Measurements from ENCODE around the gene CXCL5.

The CXCL5 gene

GRCh38 chr4:74005528-74005927 lies 7.1 kb upstream of the CXCL5 start:
- no peak for TF ChIP-seq CTCF (IDR thresholded peaks at IDR 0.05; ENCODE audit: borderline replicate concordance, insufficient read depth, low read depth, low read length)
- no peak overlapping the region for H3K4me3 ChIP-seq (ENCODE audit: low read depth, low read length)

- no peak for TF ChIP-seq CTCF (IDR thresholded peaks at IDR 0.05; ENCODE audit: borderline replicate concordance, insufficient read depth, low read depth, low read length)
- H3K4me3 ChIP-seq (ENCODE audit: low read depth, low read length), result no peak overlapping the region
Observed at GRCh38 chr4:74004668-74005067, 6.2 kb upstream of the CXCL5 start.

- no peak for TF ChIP-seq CTCF (IDR thresholded peaks at IDR 0.05; ENCODE audit: borderline replicate concordance, insufficient read depth, low read depth, low read length)
- no peak overlapping the region for H3K4me3 ChIP-seq (ENCODE audit: low read depth, low read length)
Observed at GRCh38 chr4:74000301-74000700, 1.8 kb upstream of the CXCL5 start.

- no peak for TF ChIP-seq CTCF (IDR thresholded peaks at IDR 0.05; ENCODE audit: borderline replicate concordance, insufficient read depth, low read depth, low read length)
- no peak overlapping the region for H3K4me3 ChIP-seq (ENCODE audit: low read depth, low read length)
Observed at GRCh38 chr4:73992050-73992449, 6.4 kb downstream of the CXCL5 start.

- TF ChIP-seq CTCF (IDR thresholded peaks at IDR 0.05; ENCODE audit: borderline replicate concordance, insufficient read depth, low read depth, low read length), result no peak
- H3K4me3 ChIP-seq (ENCODE audit: low read depth, low read length), result no peak overlapping the region
Observed at GRCh38 chr4:73991742-73992000, 6.8 kb downstream of the CXCL5 start.

- no peak overlapping the region for H3K4me3 ChIP-seq (ENCODE audit: low read depth, low read length)
- TF ChIP-seq CTCF (IDR thresholded peaks at IDR 0.05; ENCODE audit: borderline replicate concordance, insufficient read depth, low read depth, low read length), result no peak
Observed at GRCh38 chr4:73990988-73991741, 7.3 kb downstream of the CXCL5 start.

- no peak for TF ChIP-seq CTCF (IDR thresholded peaks at IDR 0.05; ENCODE audit: borderline replicate concordance, insufficient read depth, low read depth, low read length)
- H3K4me3 ChIP-seq (ENCODE audit: low read depth, low read length), result no peak overlapping the region
Observed at GRCh38 chr4:73989928-73990327, 8.5 kb downstream of the CXCL5 start.
